H1 (cell line): ENCODE data around the gene JOSD1. TPM values are rescaled to one million over a fixed set of nuclear protein-coding genes. Genes with fewer than 3 reads are reported as not detected.
A peak's percentile ranks its signal among the peaks of the same experiment; 100 is the strongest.

Experiments used
- CTCF ChIA-PET: fragments of 300-600 bp; sonication (Branson Sonifier 250); formaldehyde crosslinking; loops from one replicate; lab custom pipeline; 2021; ENCODE audit not compliant: partially characterized antibody; lab: Charles Lee
- POLR2A ChIA-PET: fragments of 300-600 bp; sonication (Branson Sonifier 250); formaldehyde crosslinking; loops from one replicate; lab custom pipeline; 2021; ENCODE audit warnings: inconsistent platforms; ENCODE audit not compliant: partially characterized antibody; lab: Charles Lee
- DNase-seq, 2 experiments: peaks; one replicate each; pipeline versions ENCODE4 v3.0.0 to v3.0.0-alpha.2; 2010 to 2022; ENCODE audit warnings: low spot score in 2 of 2, low read depth in 1 of 2, mixed read lengths in 1 of 2
- FAIRE-seq: peaks from 2 replicates; lab custom pipeline; 2011; peaks lifted over from hg19 to GRCh38; lab: Jason Lieb, UNC
- H2AFZ ChIP-seq: 2 replicates; pipeline ENCODE4 v1.8.1; 2012; ENCODE audit warnings: low read length, inconsistent platforms
- H2AK5ac ChIP-seq: 2 replicates; pipeline ENCODE4 v1.6.1; 2013; ENCODE audit warnings: low read depth, low read length
- H2BK120ac ChIP-seq: replicated peaks from 2 replicates; pipeline ENCODE3; 2013; ENCODE audit warnings: low read depth, low read length, inconsistent platforms
- H2BK12ac ChIP-seq: 2 replicates; pipeline ENCODE4 v1.6.1; 2013; ENCODE audit warnings: low read depth, low read length
- H2BK15ac ChIP-seq: 2 replicates; pipeline ENCODE4 v1.6.1; 2013; ENCODE audit warnings: low read length
- H2BK20ac ChIP-seq: 2 replicates; pipeline ENCODE4 v1.6.1; 2013; ENCODE audit warnings: low read length
- H2BK5ac ChIP-seq: 2 replicates; pipeline ENCODE4 v1.6.1; 2013; ENCODE audit warnings: low read depth, low read length
- H3K14ac ChIP-seq: 2 replicates; pipeline ENCODE4 v1.6.1; 2013; ENCODE audit warnings: inconsistent platforms; ENCODE audit not compliant: insufficient read length
- H3K18ac ChIP-seq: 2 replicates; pipeline ENCODE4 v1.6.1; 2013; ENCODE audit warnings: low read length; ENCODE audit errors: extremely low read depth
- H3K23ac ChIP-seq: 2 replicates; pipeline ENCODE4 v1.6.1; 2013; ENCODE audit warnings: inconsistent platforms; ENCODE audit not compliant: insufficient read length
- H3K23me2 ChIP-seq: 2 replicates; pipeline ENCODE4 v1.6.1; 2013; ENCODE audit warnings: low read depth, low read length
- H3K27ac ChIP-seq: 2 replicates; pipeline ENCODE4 v1.6.1; 2011; ENCODE audit warnings: low read depth, low read length, inconsistent platforms
- H3K27me3 ChIP-seq, 4 experiments: replicated peaks in 1 of 4; 1 replicate in 1 of 4; 2 replicates in 3 of 4; pipeline versions ENCODE4 v1.6.1 to v1.8.1; 2011 to 2013; ENCODE audit warnings: low read length in 3 of 4, mild to moderate bottlenecking in 3 of 4, inconsistent platforms in 2 of 4, mixed read lengths in 2 of 4, moderate library complexity in 1 of 4; ENCODE audit not compliant: control insufficient read depth in 3 of 4, insufficient read depth in 3 of 4; ENCODE audit errors: extremely low read depth in 1 of 4
- H3K36me3 ChIP-seq, 4 experiments: 2 replicates each; pipeline versions ENCODE4 v1.6.1 to v1.8.1; 2011 to 2013; ENCODE audit warnings: mild to moderate bottlenecking in 4 of 4, low read length in 3 of 4, moderate library complexity in 2 of 4, control low read depth in 1 of 4, inconsistent platforms in 1 of 4; ENCODE audit not compliant: insufficient read depth in 4 of 4, control insufficient read depth in 2 of 4
- H3K4ac ChIP-seq: replicated peaks from 2 replicates; pipeline ENCODE3; 2013; ENCODE audit warnings: low read length, low read depth, mixed read lengths, inconsistent platforms; ENCODE audit not compliant: insufficient read length
- H3K4me1 ChIP-seq, 4 experiments: replicated peaks in 1 of 4; 1 replicate in 1 of 4; 2 replicates in 3 of 4; pipeline versions ENCODE4 v1.6.1 to v1.8.1; 2011 to 2013; ENCODE audit warnings: low read length in 3 of 4, inconsistent platforms in 2 of 4, mixed read lengths in 1 of 4; ENCODE audit not compliant: insufficient read depth in 4 of 4, control insufficient read depth in 3 of 4
- H3K4me2 ChIP-seq, 2 experiments: 2 replicates each; pipeline versions ENCODE4 v1.6.1 to v1.8.1; 2011 to 2013; ENCODE audit warnings: low read depth in 2 of 2, low read length in 2 of 2, control low read depth in 1 of 2, inconsistent platforms in 1 of 2, mild to moderate bottlenecking in 1 of 2; ENCODE audit not compliant: insufficient read depth in 1 of 2
- H3K4me3 ChIP-seq, 4 experiments: fragments of 200-600, 300-600 bp in 1 of 4; sonication (generic), shearing (Covaris generic), sonication (Bioruptor Twin) in 1 of 4; 2 replicates each; pipeline versions ENCODE4 v1.5.1 to v1.8.1; 2011 to 2016; ENCODE audit warnings: low read length in 4 of 4, low read depth in 3 of 4, control low read depth in 2 of 4, inconsistent platforms in 2 of 4, mild to moderate bottlenecking in 2 of 4, mixed read lengths in 1 of 4, moderate library complexity in 1 of 4; ENCODE audit not compliant: insufficient read depth in 2 of 4; ENCODE audit errors: extremely low read depth in 1 of 4
- H3K56ac ChIP-seq: replicated peaks from 2 replicates; pipeline ENCODE3; 2013; ENCODE audit warnings: low read depth, mild to moderate bottlenecking, mixed read lengths, low read length, inconsistent platforms; ENCODE audit not compliant: insufficient read length
- H3K79me1 ChIP-seq: 2 replicates; pipeline ENCODE4 v1.6.1; 2013; ENCODE audit warnings: low read depth, low read length, control low read depth
- H3K79me2 ChIP-seq, 2 experiments: 2 replicates each; pipeline versions ENCODE4 v1.6.1 to v1.8.1; 2012 to 2013; ENCODE audit warnings: low read length in 2 of 2, mild to moderate bottlenecking in 2 of 2, inconsistent platforms in 1 of 2; ENCODE audit not compliant: insufficient read depth in 2 of 2, control insufficient read depth in 1 of 2
- H3K9ac ChIP-seq, 4 experiments: replicated peaks in 1 of 4; 1 replicate in 1 of 4; 2 replicates in 3 of 4; pipeline versions ENCODE4 v1.6.1 to v1.8.1; 2011 to 2013; ENCODE audit warnings: low read depth in 3 of 4, low read length in 3 of 4, control low read depth in 2 of 4, mild to moderate bottlenecking in 2 of 4, moderate library complexity in 2 of 4, inconsistent platforms in 1 of 4; ENCODE audit errors: extremely low read depth in 1 of 4
- H3K9me3 ChIP-seq, 2 experiments: 2 replicates each; pipeline versions ENCODE4 v1.6.1 to v1.8.1; 2012 to 2013; ENCODE audit warnings: mild to moderate bottlenecking in 2 of 2, moderate library complexity in 2 of 2, control low read depth in 1 of 2, inconsistent platforms in 1 of 2, low read depth in 1 of 2, low read length in 1 of 2, mixed read lengths in 1 of 2; ENCODE audit not compliant: insufficient read depth in 2 of 2
- H4K20me1 ChIP-seq, 2 experiments: replicated peaks in 1 of 2; 2 replicates each; pipeline versions ENCODE3 to v1.8.1; 2011 to 2013; ENCODE audit warnings: inconsistent platforms in 2 of 2, low read length in 2 of 2, mild to moderate bottlenecking in 1 of 2; ENCODE audit not compliant: insufficient read depth in 2 of 2, control insufficient read depth in 1 of 2
- H4K5ac ChIP-seq: 2 replicates; pipeline ENCODE4 v1.6.1; 2013; ENCODE audit warnings: low read length, low read depth, mixed read lengths, inconsistent platforms; ENCODE audit not compliant: insufficient read length
- H4K8ac ChIP-seq: 2 replicates; pipeline ENCODE4 v1.8.0; 2013; ENCODE audit warnings: mild to moderate bottlenecking, moderate library complexity, low read length, inconsistent platforms; ENCODE audit not compliant: insufficient read depth; ENCODE audit errors: extremely low read depth
- H4K91ac ChIP-seq: replicated peaks from 2 replicates; pipeline ENCODE3; 2013; ENCODE audit warnings: low read length, mixed read lengths, inconsistent platforms; ENCODE audit not compliant: insufficient read length
- BCL11A ChIP-seq, 2 experiments: IDR thresholded peaks; one replicate each; pipeline ENCODE4 v1.6.1; 2011; ENCODE audit warnings: low read depth in 2 of 2, low read length in 2 of 2, mild to moderate bottlenecking in 2 of 2
- FOSL1 ChIP-seq: IDR thresholded peaks from 2 replicates; pipeline ENCODE4 v1.6.1; 2011; ENCODE audit warnings: mild to moderate bottlenecking, low read depth, low read length, moderate library complexity; ENCODE audit not compliant: insufficient read depth
- MAFK ChIP-seq: IDR thresholded peaks from 2 replicates; pipeline ENCODE4 v1.6.1; 2012; ENCODE audit warnings: low read depth, mild to moderate bottlenecking, improper control_type of control experiment, low read length
- NRF1 ChIP-seq: IDR thresholded peaks from 2 replicates; pipeline ENCODE4 v1.6.1; 2011; ENCODE audit warnings: mild to moderate bottlenecking, low read depth, low read length, improper control_type of control experiment
- RBBP5 ChIP-seq: IDR thresholded peaks from 2 replicates; pipeline ENCODE4 v1.7.1; 2012; ENCODE audit warnings: low read depth, mild to moderate bottlenecking, inconsistent platforms, low read length, moderate library complexity, borderline replicate concordance
- RFX5 ChIP-seq: IDR thresholded peaks from 2 replicates; pipeline ENCODE4 v1.6.1; 2011; ENCODE audit warnings: low read depth, low read length, improper control_type of control experiment, borderline replicate concordance
- RNF2 ChIP-seq: fragments of 200-900, 300-1000 bp; sonication (generic); IDR thresholded peaks from 2 replicates; pipeline ENCODE4 v1.7.1; 2016; ENCODE audit warnings: borderline replicate concordance, low read depth, mild to moderate bottlenecking, antibody characterized with exemption, low read length; ENCODE audit not compliant: poor library complexity, severe bottlenecking; ENCODE audit errors: missing control alignments
- SIRT6 ChIP-seq: IDR thresholded peaks from one replicate; pipeline ENCODE4 v1.7.1; 2012; ENCODE audit warnings: low read length, inconsistent platforms
- YY1 ChIP-seq: IDR thresholded peaks from 2 replicates; pipeline ENCODE4 v1.6.1; 2011; ENCODE audit warnings: low read depth, mild to moderate bottlenecking, low read length
- WGBS, 2 experiments: shearing (Covaris generic) in 1 of 2; methylation state at CpG; one replicate each; pipeline versions ENCODE4 v1.1.6 to v1.1.7; 2013 to 2015; ENCODE audit warnings: low lambda C conversion rate in 2 of 2, mixed read lengths in 2 of 2, inconsistent platforms in 1 of 2, low coverage in 1 of 2, missing lambda C conversion rate in 1 of 2; ENCODE audit not compliant: insufficient replicate concordance in 2 of 2, insufficient coverage in 1 of 2, insufficient read length in 1 of 2; ENCODE audit errors: extremely low coverage in 1 of 2, missing lambda C conversion rate in 1 of 2; 5-methylcytosine and 5-hydroxymethylcytosine counted together
- polyA plus RNA-seq, 7 experiments: library from polyadenylated mRNA; depleted of rRNA in 3 of 7; stranded (reverse) in 5 of 7; unstranded in 2 of 7; fragments of >200 nt in 5 of 7; fragments of 200-250 nt in 2 of 7; gene quantifications; 1 replicate in 5 of 7; 2 replicates in 1 of 7; 4 replicates in 1 of 7; pipeline versions ENCODE4 v1.2.1 to v1.2.3, GENCODE V29; 2011 to 2013; ENCODE audit warnings: missing spikeins in 2 of 7, mixed read lengths in 2 of 7
- total RNA-seq: library from RNA; stranded (reverse); fragmentation: NEBNext Ultra II Directional; extraction: Animal tissue kit (Norgen Biotek cat#: 25700); gene quantifications from 2 replicates; pipeline ENCODE4 v1.2.1, GENCODE V29; 2021
- TF ChIP-seq, protein P1 (sequence below): IDR thresholded peaks from 2 replicates; pipeline ENCODE4 v1.6.1; 2012; ENCODE audit warnings: low read length, inconsistent platforms

JOSD1 gene
- total and polyA plus RNA-seq, 2 of the 8 experiments (the other 6 are each of a cell fraction or from before 2014, with no cell fraction given), result 18.4 to 20.2 TPM

DNA sequence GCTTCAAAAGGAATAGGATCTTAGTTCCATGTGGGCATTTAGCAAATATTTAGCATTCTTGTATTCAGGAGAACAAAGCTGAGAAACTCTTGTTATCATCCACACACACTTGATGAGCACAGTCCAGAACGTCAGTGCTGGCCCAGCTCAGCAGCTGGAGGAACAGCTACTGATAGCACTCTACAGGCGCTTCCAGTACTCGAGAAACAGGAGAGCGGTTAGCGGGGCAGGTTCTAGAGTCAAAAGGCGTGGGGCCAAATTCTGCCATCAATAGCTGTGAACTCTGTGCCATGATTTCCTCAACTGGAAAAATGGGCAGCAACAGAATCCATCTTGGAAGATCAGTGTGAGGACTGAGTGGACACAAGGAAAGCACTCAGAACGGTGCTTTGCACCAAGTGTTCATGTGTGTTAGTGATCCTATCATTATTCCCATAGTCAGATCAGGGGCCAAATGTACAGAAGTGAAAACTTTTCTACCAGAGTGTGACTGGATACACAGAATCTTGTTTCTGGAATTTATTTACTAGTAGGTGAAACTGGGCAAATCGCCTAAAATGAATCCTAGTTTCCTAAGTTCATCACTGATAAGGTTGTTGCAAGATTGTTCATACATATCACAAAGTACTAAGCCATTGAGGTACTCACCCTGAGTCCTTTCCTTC is 3.2 kb downstream of the JOSD1 start:
- no peak for TF ChIP-seq RFX5
- TF ChIP-seq NRF1, result no peak
- TF ChIP-seq MAFK, result no peak
- no peak for TF ChIP-seq RNF2
- no peak for TF ChIP-seq RBBP5
- TF ChIP-seq FOSL1, result no peak
- TF ChIP-seq, protein P1, sequence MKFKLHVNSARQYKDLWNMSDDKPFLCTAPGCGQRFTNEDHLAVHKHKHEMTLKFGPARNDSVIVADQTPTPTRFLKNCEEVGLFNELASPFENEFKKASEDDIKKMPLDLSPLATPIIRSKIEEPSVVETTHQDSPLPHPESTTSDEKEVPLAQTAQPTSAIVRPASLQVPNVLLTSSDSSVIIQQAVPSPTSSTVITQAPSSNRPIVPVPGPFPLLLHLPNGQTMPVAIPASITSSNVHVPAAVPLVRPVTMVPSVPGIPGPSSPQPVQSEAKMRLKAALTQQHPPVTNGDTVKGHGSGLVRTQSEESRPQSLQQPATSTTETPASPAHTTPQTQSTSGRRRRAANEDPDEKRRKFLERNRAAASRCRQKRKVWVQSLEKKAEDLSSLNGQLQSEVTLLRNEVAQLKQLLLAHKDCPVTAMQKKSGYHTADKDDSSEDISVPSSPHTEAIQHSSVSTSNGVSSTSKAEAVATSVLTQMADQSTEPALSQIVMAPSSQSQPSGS, result no peak
- TF ChIP-seq BCL11A (IDR thresholded peaks at IDR 0.05; ENCODE audit: low read depth in 2 of 2, low read length in 2 of 2), result no peak
- TF ChIP-seq YY1, result no peak
- no peak for TF ChIP-seq SIRT6
- no peak for FAIRE-seq
- CTCF ChIA-PET, result interaction anchor here (0.9 to 1.5 kb wide), 5 partner anchors 9 to 195 kb away, joined by 3 to 4 read pairs (median 3); partner anchors contain the start of gene TOMM22
- Histone ChIP-seq H3K23me2 (peaks cover 10% of the 10 kb centered on the region), H2BK12ac (no peak overlapping the region), H3K14ac (no peak overlapping the region), H2BK15ac (no peak overlapping the region), H2BK120ac (no peak overlapping the region), H3K9ac (no peak overlapping the region; a peak in 2 of 7 replicates), H3K23ac (no peak overlapping the region), H4K91ac (no peak overlapping the region), H3K4me1 (peaks cover 3 to 11% (median 7%) of the 10 kb centered on the region in 4 experiments; a peak in 6 of 7 replicates), H3K79me1 (peaks cover 7% of the 10 kb centered on the region; the same call in 1 of the 2 replicates), H2BK5ac (no peak overlapping the region), H3K9me3 (no peaks in the 10 kb centered on the region), H3K79me2 (peaks cover 0 to 38% of the 10 kb centered on the region in 2 experiments; a peak in 2 of 4 replicates), H3K27ac (no peak overlapping the region), H3K4me2 (0 out of 4 replicates have a peak overlapping the region, but pooled peaks of 1 of the 2 experiments have one; percentile 24), H2BK20ac (no peak overlapping the region), H3K4ac (no peak overlapping the region), H4K5ac (no peak overlapping the region), H4K20me1 (peaks cover 0 to 6% of the 10 kb centered on the region in 2 experiments), H3K18ac (no peak overlapping the region), H3K4me3 (0 out of 8 replicates have a peak overlapping the region, but pooled peaks of 1 of the 4 experiments have one; percentile 100), H3K36me3 (no peaks in the 10 kb centered on the region; a peak in 2 of 8 replicates), H2AFZ (no peak overlapping the region), H4K8ac (no peak overlapping the region), H3K56ac (no peak overlapping the region), H2AK5ac (no peak overlapping the region), H3K27me3 (no peaks in the 10 kb centered on the region)
- DNase-seq, result no peak
- WGBS, 2 experiments, result 92% methylated on average over 8 of the region's 8 CpGs; no CpG with 5 or more reads in 1 of the 2 experiments
- POLR2A ChIA-PET, result interaction anchor here (0.7 to 13.1 kb wide), 5 partner anchors 8 to 15 kb away, joined by 3 to 123 read pairs (median 7); partner anchors contain the start of genes GTPBP1 and TOMM22
